ENCODE data around the gene DESI1.

The DESI1 gene

GRCh38 chr22:41625577-41625976 lies 4.7 kb upstream of the DESI1 start:
- H3K36me3 ChIP-seq (replicated peaks; ENCODE audit: insufficient read depth, low read length) = 0 out of 2 replicates have a peak, but pooled peaks cover 5% of the 10 kb centered on the region
- peaks cover 82% of the 10 kb centered on the region for H3K79me2 ChIP-seq (ENCODE audit: low read length)

GRCh38 chr22:41621911-41622179 lies 1.0 kb upstream of the DESI1 start:
- Histone ChIP-seq H3K4me2 (ENCODE audit: low read depth, low read length) (peak overlapping the region; percentile 99), H3K27me3 (replicated peaks; ENCODE audit: insufficient read depth, low read length) (no peaks in the 10 kb centered on the region), H4K20me1 (ENCODE audit: insufficient read depth, low read length) (0 out of 2 replicates have a peak, but pooled peaks cover 3% of the 10 kb centered on the region), H3K9ac (ENCODE audit: low read length) (peak overlapping the region; percentile 98), H3K9me3 (replicated peaks; ENCODE audit: insufficient read depth, low read length) (no peaks in the 10 kb centered on the region), H3K4me3 (ENCODE audit: low read length) (peak overlapping the region; percentile 98), H3K27ac (ENCODE audit: low read length) (peak overlapping the region; percentile 92; the same call in 1 of the 2 replicates), H3K79me2 (ENCODE audit: low read length) (peaks cover 88% of the 10 kb centered on the region), H3K4me1 (ENCODE audit: low read length) (peaks cover 12% of the 10 kb centered on the region), H3K9me2 (replicated peaks; ENCODE audit: insufficient read depth, low read length) (no peaks in the 10 kb centered on the region), H3K36me3 (replicated peaks; ENCODE audit: insufficient read depth, low read length) (no peaks in the 10 kb centered on the region), H2AFZ (ENCODE audit: low read length) (peak overlapping the region; percentile 88; the same call in 1 of the 2 replicates), H3F3A (ENCODE audit: insufficient read depth, low read length) (no peaks in the 10 kb centered on the region)
- no peak for TF ChIP-seq EZH2phosphoT487 (IDR thresholded peaks at IDR 0.05; ENCODE audit: low read length)
- no peak for TF ChIP-seq CTCF (IDR thresholded peaks at IDR 0.05; ENCODE audit: low read length)
- no peak for TF ChIP-seq EZH2 (optimal IDR thresholded peaks at IDR 0.05; ENCODE audit: low read depth, low read length)
- DNase-seq = no peak

More at GRCh38 chr22:41625577-41625976, 4.7 kb upstream of the DESI1 start:
- Histone ChIP-seq H3K27me3 (replicated peaks; ENCODE audit: insufficient read depth, low read length) (no peaks in the 10 kb centered on the region), H4K20me1 (ENCODE audit: insufficient read depth, low read length) (0 out of 2 replicates have a peak, but pooled peaks cover 3% of the 10 kb centered on the region), H3K4me1 (ENCODE audit: low read length) (peaks cover 8% of the 10 kb centered on the region), H3K9me2 (replicated peaks; ENCODE audit: insufficient read depth, low read length) (no peaks in the 10 kb centered on the region), H3K27ac (ENCODE audit: low read length) (no peak overlapping the region), H3K9ac (ENCODE audit: low read length) (no peak overlapping the region), H3K4me2 (ENCODE audit: low read depth, low read length) (no peak overlapping the region), H3K4me3 (ENCODE audit: low read length) (no peak overlapping the region), H3K9me3 (replicated peaks; ENCODE audit: insufficient read depth, low read length) (no peaks in the 10 kb centered on the region), H3F3A (ENCODE audit: insufficient read depth, low read length) (no peaks in the 10 kb centered on the region), H2AFZ (ENCODE audit: low read length) (no peak overlapping the region)
- TF ChIP-seq EZH2 (optimal IDR thresholded peaks at IDR 0.05; ENCODE audit: low read depth, low read length) (no peak), CTCF (IDR thresholded peaks at IDR 0.05; ENCODE audit: low read length) (no peak), EZH2phosphoT487 (IDR thresholded peaks at IDR 0.05; ENCODE audit: low read length) (no peak)
- DNase-seq = no peak

GRCh38 chr22:41621099-41621910 lies 462 bp upstream of the DESI1 start, which contains the start of gene XRCC6:
TSS of gene XRCC6 (plus strand) at chr22:41621295. CDS start at chr22:41622005, 710 bp downstream.
- peak within 1 kb of the TSS; percentile 99 for H3K4me2 ChIP-seq (ENCODE audit: low read depth, low read length)
- H3K27ac ChIP-seq (ENCODE audit: low read length) = peak within 1 kb of the TSS; percentile 92
- TF ChIP-seq EZH2 (optimal IDR thresholded peaks at IDR 0.05; ENCODE audit: low read depth, low read length) (no peak), EZH2phosphoT487 (IDR thresholded peaks at IDR 0.05; ENCODE audit: low read length) (no peak), CTCF (IDR thresholded peaks at IDR 0.05; ENCODE audit: low read length) (no peak)
- no peaks in the 10 kb centered on the region for H3K36me3 ChIP-seq (replicated peaks; ENCODE audit: insufficient read depth, low read length)
- H3K4me3 ChIP-seq (ENCODE audit: low read length) = peak within 1 kb of the TSS; percentile 98
- peaks cover 89% of the 10 kb centered on the region for H3K79me2 ChIP-seq (ENCODE audit: low read length)
- H3K9ac ChIP-seq (ENCODE audit: low read length) = peak within 1 kb of the TSS; percentile 98
- no peaks in the 10 kb centered on the region for H3K27me3 ChIP-seq (replicated peaks; ENCODE audit: insufficient read depth, low read length)
- peaks cover 12% of the 10 kb centered on the region for H3K4me1 ChIP-seq (ENCODE audit: low read length)
- H4K20me1 ChIP-seq (ENCODE audit: insufficient read depth, low read length) = 0 out of 2 replicates have a peak, but pooled peaks cover 3% of the 10 kb centered on the region
- H3F3A ChIP-seq (ENCODE audit: insufficient read depth, low read length) = no peaks in the 10 kb centered on the region
- H3K9me3 ChIP-seq (replicated peaks; ENCODE audit: insufficient read depth, low read length) = no peaks in the 10 kb centered on the region
- H2AFZ ChIP-seq (ENCODE audit: low read length) = peak within 1 kb of the TSS; percentile 88
- no peaks in the 10 kb centered on the region for H3K9me2 ChIP-seq (replicated peaks; ENCODE audit: insufficient read depth, low read length)
- peak; percentile 100 for DNase-seq
